Neuronal stem cell (in vitro differentiated cells): ENCODE measurements around the gene ATRN.
A peak's percentile ranks its signal among the peaks of the same experiment; 100 is the strongest.

Experiments
- DNase-seq: peaks from one replicate; pipeline ENCODE4 v3.0.0-alpha.2; 2013; ENCODE audit warnings: low spot score
- H2AFZ ChIP-seq: one replicate; pipeline ENCODE4 v1.6.1; 2013; ENCODE audit warnings: mild to moderate bottlenecking, low read length, inconsistent platforms
- H2AK5ac ChIP-seq: 2 replicates; pipeline ENCODE4 v1.6.1; 2013; ENCODE audit warnings: low read depth, mild to moderate bottlenecking, inconsistent platforms, low read length, moderate library complexity, mixed read lengths
- H2BK120ac ChIP-seq: 2 replicates; pipeline ENCODE4 v1.6.1; 2013; ENCODE audit warnings: low read depth, mild to moderate bottlenecking, inconsistent platforms, low read length, moderate library complexity, mixed read lengths
- H2BK12ac ChIP-seq: one replicate; pipeline ENCODE4 v1.6.1; 2013; ENCODE audit warnings: low read length, inconsistent platforms
- H2BK15ac ChIP-seq: 2 replicates; pipeline ENCODE4 v1.6.1; 2013; ENCODE audit warnings: mild to moderate bottlenecking, low read length, inconsistent platforms, mixed read lengths
- H2BK5ac ChIP-seq: one replicate; pipeline ENCODE4 v1.6.1; 2013; ENCODE audit warnings: inconsistent platforms, mild to moderate bottlenecking, low read length, moderate library complexity
- H3K14ac ChIP-seq: one replicate; pipeline ENCODE4 v1.6.1; 2013; ENCODE audit warnings: low read length, inconsistent platforms
- H3K18ac ChIP-seq: 2 replicates; pipeline ENCODE4 v1.6.1; 2013; ENCODE audit warnings: low read length, inconsistent platforms
- H3K23ac ChIP-seq: 2 replicates; pipeline ENCODE4 v1.6.1; 2013; ENCODE audit warnings: low read depth, mild to moderate bottlenecking, mixed read lengths, low read length, inconsistent platforms; ENCODE audit not compliant: poor library complexity
- H3K27ac ChIP-seq: replicated peaks from 3 replicates; pipeline ENCODE4 v1.5.1; 2013; ENCODE audit warnings: low read length, inconsistent platforms
- H3K27me3 ChIP-seq, 3 experiments: 2 replicates each; pipeline ENCODE4 v1.6.1; 2013; ENCODE audit warnings: low read length in 3 of 3, mild to moderate bottlenecking in 2 of 3, inconsistent platforms in 1 of 3, low read depth in 1 of 3, mixed read lengths in 1 of 3, moderate library complexity in 1 of 3; ENCODE audit not compliant: control insufficient read depth in 3 of 3, insufficient read depth in 3 of 3
- H3K36me3 ChIP-seq, 2 donors: replicated peaks in 1 of 2; 2 replicates each; pipeline ENCODE4 v1.6.1; 2013; ENCODE audit warnings: low read length in 2 of 2; ENCODE audit not compliant: control insufficient read depth in 2 of 2, insufficient read depth in 2 of 2
- H3K4ac ChIP-seq: 2 replicates; pipeline ENCODE4 v1.6.1; 2013; ENCODE audit warnings: inconsistent platforms, mild to moderate bottlenecking, low read length, moderate library complexity
- H3K4me1 ChIP-seq, 2 donors: 1 replicate in 1 of 2; 2 replicates in 1 of 2; pipeline ENCODE4 v1.6.1; 2013; ENCODE audit warnings: low read length in 2 of 2, low read depth in 1 of 2; ENCODE audit not compliant: control insufficient read depth in 2 of 2, insufficient read depth in 1 of 2
- H3K4me2 ChIP-seq: one replicate; pipeline ENCODE4 v1.6.1; 2013; ENCODE audit warnings: mild to moderate bottlenecking, low read length, inconsistent platforms; ENCODE audit not compliant: insufficient read depth, poor library complexity, severe bottlenecking
- H3K4me3 ChIP-seq, 2 donors: 2 replicates each; pipeline ENCODE4 v1.5.1; 2013; ENCODE audit warnings: low read length in 2 of 2, mild to moderate bottlenecking in 2 of 2, inconsistent platforms in 1 of 2, moderate library complexity in 1 of 2
- H3K79me1 ChIP-seq: one replicate; pipeline ENCODE4 v1.6.1; 2013; ENCODE audit warnings: low read depth, mild to moderate bottlenecking, inconsistent platforms, low read length, moderate library complexity
- H3K9ac ChIP-seq: one replicate; pipeline ENCODE4 v1.6.1; 2013; ENCODE audit warnings: mild to moderate bottlenecking, low read depth, low read length, inconsistent platforms; ENCODE audit not compliant: poor library complexity
- H3K9me3 ChIP-seq, 2 donors: replicated peaks in 1 of 2; 2 replicates each; pipeline versions ENCODE3 to v1.6.1; 2013; ENCODE audit warnings: low read length in 2 of 2, mild to moderate bottlenecking in 2 of 2, inconsistent platforms in 1 of 2, low read depth in 1 of 2, mixed read lengths in 1 of 2, moderate library complexity in 1 of 2; ENCODE audit not compliant: control insufficient read depth in 2 of 2, insufficient read depth in 1 of 2
- H4K8ac ChIP-seq: one replicate; pipeline ENCODE4 v1.6.1; 2013; ENCODE audit warnings: low read depth, mild to moderate bottlenecking, inconsistent platforms, low read length, moderate library complexity
- H4K91ac ChIP-seq: one replicate; pipeline ENCODE4 v1.6.1; 2013; ENCODE audit warnings: low read length, low read depth, mild to moderate bottlenecking, inconsistent platforms; ENCODE audit not compliant: poor library complexity
- WGBS, 2 donors: extraction: QIAGEN DNeasy Blood & Tissue Kit; methylation state at CpG; one replicate each; pipeline ENCODE4 v1.1.7; 2013; ENCODE audit warnings: missing lambda C conversion rate in 2 of 2, mixed read lengths in 1 of 2; ENCODE audit not compliant: insufficient read length in 2 of 2, insufficient replicate concordance in 1 of 2; ENCODE audit errors: extremely low coverage in 2 of 2; 5-methylcytosine and 5-hydroxymethylcytosine counted together

The ATRN gene

GRCh38 chr20:3661814-3662665 is 191.2 kb downstream of the ATRN start:
- H3K79me1 ChIP-seq, result no peaks in the 10 kb centered on the region
- H3K27me3 ChIP-seq, result peaks cover 0 to 25% (median 9%) of the 10 kb centered on the region in 3 experiments
- H3K4me2 ChIP-seq, result no peak overlapping the region
- no peak overlapping the region for H4K8ac ChIP-seq
- peak overlapping the region; percentile 94 for H3K14ac ChIP-seq
- H3K18ac ChIP-seq, result no peak overlapping the region
- no peak overlapping the region for H2AK5ac ChIP-seq
- H2AFZ ChIP-seq, result no peak overlapping the region
- H2BK15ac ChIP-seq, result no peak overlapping the region
- no peak overlapping the region for H4K91ac ChIP-seq
- WGBS, 2 donors, result no CpG with 5 or more reads among the region's 12 CpGs
- H3K9ac ChIP-seq, result peak overlapping the region; percentile 21
- H2BK5ac ChIP-seq, result peak overlapping the region; percentile 3
- H3K9me3 ChIP-seq, result peaks cover 0 to 3% of the 10 kb centered on the region in 2 donors
- H3K4ac ChIP-seq, result no peak overlapping the region
- no peak overlapping the region for H3K23ac ChIP-seq
- H3K4me1 ChIP-seq, result peaks cover 5 to 7% of the 10 kb centered on the region in 2 donors
- H3K27ac ChIP-seq, result no peak overlapping the region
- no peak overlapping the region for H3K4me3 ChIP-seq
- H2BK12ac ChIP-seq, result no peak overlapping the region
- H2BK120ac ChIP-seq, result no peak overlapping the region
- no peak for DNase-seq
- H3K36me3 ChIP-seq, result no peaks in the 10 kb centered on the region

- Histone ChIP-seq H2BK120ac (no peak within 1 kb of the TSS), H3K27me3 (peaks cover 0 to 25% (median 10%) of the 10 kb centered on the region in 3 experiments), H4K91ac (no peak within 1 kb of the TSS), H3K18ac (no peak within 1 kb of the TSS), H2BK15ac (peak within 1 kb of the TSS; percentile 5), H2BK5ac (peak within 1 kb of the TSS; percentile 32), H3K9ac (peak within 1 kb of the TSS; percentile 21), H4K8ac (no peak within 1 kb of the TSS), H3K4me3 (no peak within 1 kb of the TSS), H3K4me1 (peaks cover 5 to 7% of the 10 kb centered on the region in 2 donors), H2AK5ac (no peak within 1 kb of the TSS), H2AFZ (no peak within 1 kb of the TSS), H3K36me3 (no peaks in the 10 kb centered on the region), H3K23ac (peak within 1 kb of the TSS; percentile 52), H3K14ac (peak within 1 kb of the TSS; percentile 94), H3K27ac (no peak within 1 kb of the TSS), H3K79me1 (no peaks in the 10 kb centered on the region), H3K4me2 (no peak within 1 kb of the TSS), H2BK12ac (no peak within 1 kb of the TSS), H3K9me3 (peaks cover 0 to 3% of the 10 kb centered on the region in 2 donors), H3K4ac (peak within 1 kb of the TSS; percentile 66)
- DNase-seq, result no peak
- WGBS, 2 donors, result no CpG with 5 or more reads among the region's 19 CpGs
Observed at GRCh38 chr20:3663031-3663701, 192.3 kb downstream of the ATRN start, which contains the start of gene GFRA4. Gene GFRA4, minus strand, starts transcription at chr20:3663399. Its CDS starts 0 bp downstream, at chr20:3663399.

GRCh38 chr20:3663858-3664257 is 193.0 kb downstream of the ATRN start:
- Histone ChIP-seq H3K9ac (no peak overlapping the region), H2BK15ac (no peak overlapping the region), H4K91ac (no peak overlapping the region), H3K27me3 (peaks cover 0 to 25% (median 15%) of the 10 kb centered on the region in 3 experiments), H3K4ac (no peak overlapping the region), H3K23ac (no peak overlapping the region), H2BK120ac (no peak overlapping the region), H3K79me1 (no peaks in the 10 kb centered on the region), H3K18ac (no peak overlapping the region), H3K4me2 (no peak overlapping the region), H3K4me1 (peaks cover under 1 to 5% of the 10 kb centered on the region in 2 donors), H3K9me3 (peaks cover 0 to 3% of the 10 kb centered on the region in 2 donors), H2AFZ (no peak overlapping the region), H2BK5ac (no peak overlapping the region), H4K8ac (no peak overlapping the region), H3K4me3 (no peak overlapping the region), H3K36me3 (no peaks in the 10 kb centered on the region), H2AK5ac (no peak overlapping the region), H3K27ac (no peak overlapping the region), H2BK12ac (no peak overlapping the region), H3K14ac (no peak overlapping the region)
- no CpG with 5 or more reads among the region's 2 CpGs for WGBS, 2 donors
- DNase-seq, result no peak
